ENCODE data around the gene PTPN3.

DNA sequence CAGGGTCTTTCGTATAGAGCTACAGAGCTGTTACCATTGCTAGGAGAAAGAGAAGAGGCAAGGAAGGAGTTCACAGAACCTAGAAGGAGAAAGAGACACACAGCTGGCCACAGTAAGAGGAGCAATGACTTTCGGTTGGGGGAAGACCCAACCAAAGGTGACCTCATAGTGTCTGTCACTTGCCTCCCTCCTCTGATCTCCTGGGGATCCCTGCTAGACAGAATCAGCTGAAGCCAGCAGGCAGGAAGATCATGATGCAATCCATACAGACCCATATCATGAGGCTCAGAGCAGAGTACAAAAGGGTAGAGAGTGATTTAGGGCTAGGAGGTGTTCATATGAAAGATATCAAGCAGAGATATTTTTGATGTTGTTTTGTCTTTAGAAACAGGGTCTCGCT is 151.2 kb downstream of the PTPN3 start:
- TF ChIP-seq, protein P1, sequence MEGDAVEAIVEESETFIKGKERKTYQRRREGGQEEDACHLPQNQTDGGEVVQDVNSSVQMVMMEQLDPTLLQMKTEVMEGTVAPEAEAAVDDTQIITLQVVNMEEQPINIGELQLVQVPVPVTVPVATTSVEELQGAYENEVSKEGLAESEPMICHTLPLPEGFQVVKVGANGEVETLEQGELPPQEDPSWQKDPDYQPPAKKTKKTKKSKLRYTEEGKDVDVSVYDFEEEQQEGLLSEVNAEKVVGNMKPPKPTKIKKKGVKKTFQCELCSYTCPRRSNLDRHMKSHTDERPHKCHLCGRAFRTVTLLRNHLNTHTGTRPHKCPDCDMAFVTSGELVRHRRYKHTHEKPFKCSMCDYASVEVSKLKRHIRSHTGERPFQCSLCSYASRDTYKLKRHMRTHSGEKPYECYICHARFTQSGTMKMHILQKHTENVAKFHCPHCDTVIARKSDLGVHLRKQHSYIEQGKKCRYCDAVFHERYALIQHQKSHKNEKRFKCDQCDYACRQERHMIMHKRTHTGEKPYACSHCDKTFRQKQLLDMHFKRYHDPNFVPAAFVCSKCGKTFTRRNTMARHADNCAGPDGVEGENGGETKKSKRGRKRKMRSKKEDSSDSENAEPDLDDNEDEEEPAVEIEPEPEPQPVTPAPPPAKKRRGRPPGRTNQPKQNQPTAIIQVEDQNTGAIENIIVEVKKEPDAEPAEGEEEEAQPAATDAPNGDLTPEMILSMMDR (IDR thresholded peaks at IDR 0.05): no peak
- no peak for TF ChIP-seq EZH2 (IDR thresholded peaks at IDR 0.05; ENCODE audit: borderline replicate concordance, insufficient read depth, low read depth, low read length, poor library complexity, severe bottlenecking)

All from B cell (primary cell).